GM21528 (cell line): ENCODE measurements around the gene PLEKHG4B.
"Not testable (repeated sequence)": the region's sequence is repeated elsewhere in the genome, so short reads cannot be mapped to it uniquely, and the experiment has no call there.

ENCODE experiments used
- ATAC-seq: cut with Tn5 transposase; IDR thresholded peaks from one replicate; pipeline ENCODE4 v1.9.1; 2021; ENCODE audit warnings: mild to moderate bottlenecking, moderate library complexity; ENCODE audit not compliant: unreplicated experiment, low FRiP score

PLEKHG4B gene

DNA sequence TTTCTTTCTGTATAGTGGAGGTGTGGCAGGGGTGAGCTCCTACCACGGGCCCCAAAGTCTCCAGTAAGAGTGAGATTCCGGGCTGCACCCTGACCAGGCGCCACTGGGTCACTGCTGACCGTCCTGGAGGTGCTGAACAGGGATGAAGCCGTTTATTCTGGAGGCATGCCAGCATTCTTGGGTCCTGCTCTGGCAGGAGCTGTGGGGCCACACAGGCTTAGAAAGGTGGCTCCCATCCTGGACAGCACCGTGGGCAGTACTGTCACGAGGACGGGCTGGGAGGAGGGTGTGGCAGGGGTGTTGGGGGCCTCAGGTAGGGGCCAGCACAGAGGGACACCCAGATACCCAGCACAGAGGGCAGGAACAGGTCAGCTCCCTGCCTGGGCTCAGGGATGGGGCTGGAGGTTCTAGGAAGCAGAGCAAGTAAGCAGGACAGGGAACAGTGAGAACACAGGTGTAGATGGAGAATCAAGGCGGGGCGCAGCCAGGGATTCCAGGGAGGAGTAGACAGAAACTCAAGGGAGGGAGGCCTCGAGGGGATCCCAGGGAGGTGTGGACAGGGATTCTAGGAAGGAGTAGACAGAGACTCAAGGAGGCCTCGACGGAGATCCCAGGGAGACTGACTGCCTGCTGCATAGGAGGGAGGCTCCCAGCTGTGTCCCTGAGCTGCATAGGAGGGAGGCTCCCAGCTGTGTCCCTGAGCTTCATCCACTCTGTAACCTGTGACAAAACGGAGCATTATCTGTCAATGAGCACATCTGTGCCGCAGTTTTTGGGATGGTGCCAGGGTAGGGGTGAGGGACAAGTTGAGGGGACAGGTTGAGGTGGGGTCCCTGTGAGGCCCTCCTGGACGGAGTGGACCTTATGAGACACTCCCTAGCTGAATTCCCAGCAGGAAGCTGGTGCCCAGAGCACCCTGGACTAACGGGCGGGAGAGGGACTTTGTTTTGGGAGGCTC lies 1.1 kb upstream of the PLEKHG4B start:
- no peak for ATAC-seq

DNA sequence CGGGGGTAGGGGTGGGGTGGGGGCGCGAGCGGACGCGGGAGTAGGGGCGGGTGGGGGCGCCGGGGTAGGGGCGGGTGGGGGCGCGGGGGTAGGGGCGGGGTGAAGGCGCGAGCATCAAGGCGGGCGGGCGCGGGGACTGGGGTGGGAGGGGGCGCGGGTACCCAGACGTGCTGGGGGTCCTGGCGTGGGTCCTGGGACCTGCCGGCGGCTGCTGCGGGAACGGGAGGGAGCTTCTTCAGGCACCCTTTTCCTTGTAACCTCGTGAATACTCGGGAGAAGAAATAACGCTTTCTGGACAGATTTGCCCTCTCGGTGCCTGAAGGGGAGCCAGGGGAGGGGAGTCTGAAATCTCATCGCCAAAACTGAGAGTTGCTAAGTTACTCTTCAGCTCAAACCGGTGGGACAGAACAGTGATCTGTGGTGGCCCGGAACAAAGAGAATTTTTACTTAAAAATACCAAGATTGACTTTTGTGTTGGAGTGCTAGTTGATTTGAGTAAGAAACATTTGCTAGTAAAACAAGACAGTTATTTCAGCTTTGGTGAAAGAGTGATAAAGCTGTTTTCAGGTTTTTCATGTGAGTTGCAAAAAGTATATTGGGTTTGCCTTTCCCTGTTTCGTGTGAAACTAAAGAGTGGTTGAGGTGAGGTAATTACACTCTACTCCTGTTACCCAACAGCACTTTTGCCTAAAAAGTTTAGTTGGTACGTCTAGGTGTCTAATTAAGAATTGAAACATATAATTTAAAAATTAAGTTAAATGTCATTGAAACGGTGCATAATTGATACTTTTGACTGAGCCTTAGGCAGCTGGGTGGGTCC lies 643 bp downstream of the PLEKHG4B start:
- no peak for ATAC-seq

DNA sequence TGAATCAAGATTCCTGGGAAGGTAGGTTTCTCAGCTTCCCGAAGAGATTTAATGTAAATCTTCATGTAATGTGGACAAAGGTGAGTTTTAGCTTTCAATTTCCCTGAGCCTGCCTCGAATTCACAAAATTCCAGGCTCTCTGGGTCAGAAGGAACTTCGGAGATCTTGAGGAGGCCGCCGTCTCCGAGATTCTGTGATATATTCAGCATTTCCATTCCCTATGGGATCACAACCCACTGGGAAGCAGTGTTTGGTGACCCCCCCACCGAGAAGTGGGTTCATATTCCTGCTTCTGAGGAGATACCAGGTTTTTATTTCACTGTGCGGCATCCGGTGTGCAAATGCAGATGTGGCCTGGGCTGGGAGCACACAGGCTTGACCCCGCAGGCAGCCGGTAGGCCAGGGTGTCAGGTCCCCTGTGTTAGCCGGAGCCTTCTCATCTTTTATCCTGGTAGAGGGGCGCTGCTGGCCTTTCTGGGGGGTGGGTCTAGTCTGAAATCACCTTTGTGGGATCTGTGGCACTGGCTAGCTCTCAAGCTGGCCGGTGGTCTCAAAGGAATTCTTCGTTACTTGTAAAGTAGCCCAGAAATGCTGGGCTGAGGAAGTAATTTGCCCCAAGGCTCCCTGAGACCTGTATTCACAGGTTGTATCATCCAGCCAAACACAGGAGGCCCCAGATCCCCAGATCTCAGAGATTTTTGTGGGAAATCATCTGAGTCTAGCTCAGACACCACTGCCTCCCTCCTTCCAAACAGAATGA lies 1.4 kb downstream of the PLEKHG4B start:
- ATAC-seq: no peak

DNA sequence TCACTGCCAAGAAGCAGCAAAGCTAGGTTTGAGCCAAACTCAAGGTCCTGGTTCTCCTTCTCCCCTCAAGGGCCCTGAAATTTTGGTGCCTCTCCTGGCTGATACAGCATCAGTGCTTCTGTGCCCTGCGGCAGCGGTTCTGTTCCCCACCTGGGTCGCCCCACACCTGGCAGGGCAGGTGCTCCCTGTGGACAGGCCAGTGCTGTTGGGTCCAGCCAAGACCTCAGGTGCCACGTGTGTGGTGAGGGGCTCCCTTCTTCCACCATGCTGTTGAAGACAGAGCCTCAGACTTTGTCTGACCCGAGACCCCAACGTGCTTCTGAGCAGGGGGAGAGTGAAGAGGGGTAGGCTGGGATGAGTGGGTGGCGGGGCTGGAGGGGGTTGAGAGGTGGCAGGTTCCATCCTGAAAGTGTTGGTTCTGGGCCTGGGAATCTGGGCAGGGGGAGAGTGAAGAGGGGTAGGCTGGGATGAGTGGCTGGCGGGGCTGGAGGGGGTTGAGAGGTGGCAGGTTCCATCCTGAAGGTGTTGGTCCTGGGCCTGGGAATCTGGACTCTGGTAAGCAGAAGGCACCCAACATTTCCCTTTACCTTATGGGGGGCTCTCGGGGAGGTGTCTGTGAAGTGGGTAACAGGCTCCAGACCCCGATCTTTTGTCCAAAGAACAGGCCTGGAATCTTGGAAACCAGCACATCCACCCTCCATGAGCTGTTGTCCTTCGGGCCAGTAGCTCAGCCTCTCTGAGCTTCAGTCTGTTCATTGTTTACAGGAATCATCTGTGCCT lies 2.3 kb downstream of the PLEKHG4B start:
- ATAC-seq: no peak

DNA sequence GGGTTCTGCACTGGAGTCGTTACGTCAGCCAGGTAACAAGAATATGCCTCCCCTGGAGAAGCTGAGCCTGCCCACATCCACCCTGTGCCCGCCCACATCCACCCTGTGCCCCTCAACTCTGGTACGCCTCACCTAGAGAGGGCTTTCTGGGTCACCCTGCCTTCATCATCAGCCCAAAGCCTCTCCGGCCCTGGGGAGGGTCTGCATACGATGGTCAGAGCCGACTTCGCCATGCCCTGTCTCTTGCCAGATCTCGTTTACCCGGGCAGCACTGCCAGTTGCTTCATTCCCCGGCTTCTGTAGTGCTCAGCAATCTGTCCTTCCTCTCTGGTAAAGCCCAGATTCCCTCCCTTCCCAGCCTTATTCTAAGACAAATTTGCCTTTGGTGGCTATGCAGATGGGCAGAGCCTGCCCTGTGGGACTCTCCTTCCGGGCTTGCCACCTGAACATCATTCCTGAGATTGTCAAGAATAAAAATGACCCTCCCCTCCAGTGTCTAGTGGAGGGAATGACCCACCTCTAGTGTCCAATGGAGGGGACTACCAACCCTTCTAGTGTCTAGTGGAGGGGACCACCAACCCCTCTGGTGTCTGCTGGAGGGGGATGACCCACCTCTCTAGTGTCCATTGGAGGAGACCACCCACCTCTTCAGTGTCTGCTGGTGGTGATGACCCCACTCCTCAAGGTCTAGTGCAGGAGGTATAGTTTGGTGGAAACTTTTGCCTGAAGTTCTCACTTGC lies 3.4 kb downstream of the PLEKHG4B start:
- ATAC-seq: no peak

DNA sequence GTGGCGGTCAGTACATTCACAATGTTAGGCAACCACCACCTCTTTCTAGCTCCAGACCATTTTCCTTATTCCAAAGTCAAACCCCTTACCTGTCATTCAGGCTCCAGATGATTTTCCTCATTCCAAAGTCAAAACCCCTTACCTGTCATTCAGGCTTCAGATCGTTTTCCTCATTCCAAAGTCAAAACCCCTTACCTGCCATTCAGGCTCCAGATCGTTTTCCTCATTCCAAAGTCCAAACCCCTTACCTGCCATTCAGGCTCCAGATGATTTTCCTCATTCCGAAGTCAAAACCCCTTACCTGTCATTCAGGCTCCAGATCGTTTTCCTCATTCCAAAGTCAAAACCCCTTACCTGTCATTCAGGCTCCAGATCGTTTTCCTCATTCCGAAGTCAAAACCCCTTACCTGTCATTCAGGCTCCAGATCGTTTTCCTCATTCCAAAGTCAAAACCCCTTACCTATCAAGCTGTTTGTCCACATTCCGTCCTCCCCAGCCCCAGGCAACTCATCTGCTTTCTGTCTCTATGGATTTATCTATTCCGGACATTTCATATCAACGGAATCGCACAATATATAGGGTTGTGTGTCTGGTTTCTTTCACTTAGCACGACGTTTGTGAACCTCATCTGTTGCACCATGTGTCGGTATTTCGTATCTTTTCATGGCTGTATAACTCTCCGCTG lies 5.2 kb downstream of the PLEKHG4B start:
- ATAC-seq: no peak

DNA sequence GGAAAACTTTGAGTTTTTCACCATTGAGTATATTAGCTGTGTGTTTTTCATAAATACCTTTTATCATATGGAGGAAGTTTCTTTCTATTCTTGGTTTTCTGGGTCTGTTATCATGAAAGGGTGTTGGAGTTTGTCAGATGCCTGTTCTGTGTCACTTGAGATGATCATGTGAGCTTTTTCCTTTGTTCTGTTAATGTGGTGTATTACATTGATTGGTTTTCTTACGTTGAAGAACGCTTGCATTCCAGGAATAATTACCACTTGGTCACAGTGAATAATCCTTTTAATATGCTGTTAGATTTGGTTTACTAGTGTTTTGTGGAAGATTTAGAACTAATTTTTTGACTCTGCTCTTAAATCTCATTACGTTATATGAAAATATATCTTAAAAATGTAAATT lies 7.8 kb downstream of the PLEKHG4B start:
- no peak for ATAC-seq

DNA sequence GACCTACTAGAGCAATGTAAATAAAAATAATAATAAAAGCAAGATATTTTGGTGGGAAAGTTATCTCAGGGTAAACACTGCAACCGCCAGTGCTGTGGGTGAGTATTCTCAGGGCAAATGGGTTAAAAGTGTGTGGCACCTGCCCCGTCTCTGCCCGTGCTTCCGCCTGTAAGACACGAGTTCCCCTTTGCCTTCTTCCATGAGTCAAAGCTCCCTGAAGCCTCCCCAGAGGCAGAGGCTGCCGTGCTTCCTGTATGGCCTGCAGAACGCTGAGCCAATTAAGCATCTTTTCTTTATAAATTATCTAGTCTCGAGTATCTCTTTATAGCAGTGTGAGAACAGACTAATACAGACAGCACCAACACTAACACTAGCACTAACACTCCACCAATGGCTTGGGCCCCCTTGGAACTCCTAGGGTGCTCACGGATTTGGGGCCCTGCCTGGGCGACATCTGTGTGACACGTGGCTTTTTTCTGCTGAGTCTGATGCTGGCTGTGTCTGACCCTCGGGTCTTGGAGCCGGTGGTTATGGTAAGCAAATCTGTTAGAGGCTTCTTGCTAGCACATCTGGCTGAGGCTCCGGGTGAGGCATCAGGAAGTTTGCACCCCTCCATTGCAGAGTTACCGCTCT lies 10.6 kb downstream of the PLEKHG4B start:
- ATAC-seq: no peak

DNA sequence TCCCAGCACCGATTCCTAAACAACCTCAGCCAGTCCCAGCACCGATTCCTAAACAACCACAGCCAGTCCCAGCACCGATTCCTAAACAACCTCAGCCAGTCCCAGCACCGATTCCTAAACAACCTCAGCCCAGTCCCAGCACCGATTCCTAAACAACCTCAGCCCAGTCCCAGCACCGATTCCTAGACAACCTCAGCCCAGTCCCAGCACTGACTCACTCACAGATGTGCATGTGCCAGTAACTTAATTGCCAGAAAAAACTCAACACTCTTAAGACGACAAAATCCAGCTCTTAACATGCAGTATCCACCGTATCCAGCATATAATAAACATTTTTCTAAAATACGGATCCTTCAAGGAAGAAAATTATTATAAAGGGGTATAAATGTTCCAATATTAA lies 12.1 kb downstream of the PLEKHG4B start:
- not testable (repeated sequence) for ATAC-seq

DNA sequence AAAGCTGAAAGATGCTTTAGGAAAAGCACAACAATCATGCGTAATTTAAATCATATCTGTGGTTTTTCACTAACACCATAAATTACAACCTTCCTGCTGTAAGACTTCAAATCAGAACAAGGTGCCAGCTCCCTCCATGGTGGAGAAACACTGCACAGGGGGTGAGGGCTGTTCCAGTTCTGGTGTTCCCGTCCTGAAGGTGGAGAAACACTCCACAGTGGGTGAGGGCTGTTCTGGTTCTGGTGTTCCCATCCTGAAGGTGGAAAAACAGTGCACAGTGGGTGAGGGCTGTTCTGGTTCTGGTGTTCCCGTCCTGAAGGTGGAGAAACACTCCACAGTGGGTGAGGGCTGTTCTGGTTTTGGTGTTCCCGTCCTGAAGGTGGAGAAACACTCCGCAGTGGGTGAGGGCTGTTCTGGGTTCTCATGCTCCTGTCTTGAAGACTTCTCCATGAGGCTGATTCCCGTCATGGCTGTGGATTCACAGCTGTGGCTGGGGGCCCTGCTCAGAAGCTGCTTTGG lies 12.9 kb downstream of the PLEKHG4B start:
- ATAC-seq: no peak

DNA sequence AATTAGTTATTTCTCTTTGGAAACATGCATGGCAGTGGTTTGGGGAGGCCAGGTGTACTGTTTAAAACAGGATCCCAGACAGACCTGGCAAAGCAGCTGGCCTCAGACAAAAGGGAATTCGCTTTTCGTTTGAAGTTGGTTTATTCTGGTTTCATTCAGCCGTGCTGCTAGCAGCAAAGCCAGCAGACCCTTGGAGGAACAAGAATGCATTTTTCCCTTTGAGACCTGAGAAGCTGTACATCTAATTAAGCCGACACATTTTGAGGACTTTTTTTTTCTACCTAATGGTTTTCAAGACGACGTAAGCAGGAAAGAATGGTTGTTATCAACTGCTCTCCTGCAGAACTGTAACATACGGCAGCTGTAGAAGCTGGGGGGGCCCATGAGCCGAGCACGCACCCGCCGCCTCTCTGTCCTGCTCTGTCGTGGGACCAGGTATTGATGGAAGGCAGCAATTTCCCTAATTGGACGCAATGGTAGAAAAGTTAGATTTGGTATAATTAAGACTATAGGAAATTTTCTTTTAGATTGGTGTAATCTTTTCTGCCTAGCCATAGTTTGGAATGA lies 13.6 kb downstream of the PLEKHG4B start:
- no peak for ATAC-seq

DNA sequence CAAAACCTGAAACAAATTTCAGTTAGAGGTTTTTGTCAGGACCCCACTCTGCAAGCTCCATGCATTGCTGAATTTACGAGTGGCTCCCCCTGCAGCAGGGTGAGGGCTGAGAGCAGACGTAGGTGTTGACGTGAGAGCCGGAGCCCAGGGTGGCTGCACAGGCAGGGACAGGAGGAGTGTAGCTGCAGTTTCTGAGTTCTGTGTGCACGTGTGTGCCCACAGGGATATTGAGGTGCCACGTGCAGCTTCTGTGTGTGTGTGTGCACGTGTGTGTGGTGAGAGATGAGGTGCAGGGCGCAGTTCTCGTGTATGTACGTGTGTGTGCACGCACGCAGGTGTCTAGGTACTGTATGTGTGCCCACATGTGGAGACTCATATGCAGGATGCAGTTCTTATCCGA lies 14.6 kb downstream of the PLEKHG4B start:
- ATAC-seq: no peak

DNA sequence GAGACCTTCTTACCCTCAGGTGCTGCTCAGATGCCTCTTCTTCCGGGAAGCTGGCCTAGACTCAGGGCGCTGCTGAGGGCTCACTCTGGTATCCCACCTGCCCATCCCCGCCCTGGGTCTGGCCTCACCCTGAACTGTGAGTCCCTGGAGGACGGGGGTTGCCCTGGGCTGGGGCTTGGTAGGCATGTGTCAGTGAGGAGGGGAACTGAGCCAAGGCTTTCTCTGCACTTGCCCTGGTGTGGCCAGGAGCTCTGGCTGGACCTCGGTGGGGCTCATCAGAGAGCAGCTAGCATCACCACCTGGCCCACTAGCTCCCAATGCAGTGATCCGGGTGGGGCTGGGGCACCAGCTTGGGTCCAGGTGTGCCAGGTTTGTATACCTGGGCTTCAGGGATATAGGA lies 15.6 kb downstream of the PLEKHG4B start:
- no peak for ATAC-seq

DNA sequence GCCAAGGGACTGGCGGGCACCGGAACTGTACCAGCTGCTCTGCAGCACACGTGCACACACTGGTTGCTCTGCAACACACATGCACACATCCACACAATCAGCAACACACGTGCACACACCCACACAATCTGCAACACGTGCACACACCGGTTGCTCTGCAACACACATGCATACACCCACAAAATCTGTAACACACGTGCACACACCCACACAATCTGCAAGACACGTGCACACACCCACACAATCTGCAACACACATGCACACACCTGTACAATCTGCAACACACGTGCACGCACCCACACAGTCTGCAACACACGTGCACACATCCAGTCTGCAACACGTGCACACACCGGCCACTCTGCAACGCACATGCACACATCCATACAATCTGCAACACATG lies 17.9 kb downstream of the PLEKHG4B start:
- no peak for ATAC-seq

DNA sequence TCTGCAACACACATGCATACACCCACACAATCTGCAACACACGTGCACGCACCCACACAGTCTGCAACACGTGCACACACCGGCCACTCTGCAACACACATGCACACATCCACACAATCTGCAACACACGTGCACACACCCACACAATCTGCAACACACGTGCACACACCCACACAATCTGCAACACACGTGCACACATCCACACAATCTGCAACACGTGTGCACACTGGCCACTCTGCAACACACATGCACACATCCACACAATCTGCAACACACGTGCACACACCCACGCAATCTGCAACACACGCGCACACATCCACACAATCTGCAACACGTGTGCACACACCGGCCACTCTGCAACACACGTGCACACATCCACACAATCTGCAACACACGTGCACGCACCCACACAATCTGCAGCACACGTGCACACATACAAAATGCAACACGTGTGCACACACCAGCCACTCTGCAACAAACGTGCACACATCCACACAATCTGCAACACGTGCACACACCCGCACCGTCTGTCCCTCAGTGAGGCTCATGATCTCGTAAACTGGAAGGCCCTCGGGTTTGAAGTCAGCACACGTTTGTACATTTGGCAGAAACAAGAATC lies 18.4 kb downstream of the PLEKHG4B start:
- ATAC-seq: no peak

DNA sequence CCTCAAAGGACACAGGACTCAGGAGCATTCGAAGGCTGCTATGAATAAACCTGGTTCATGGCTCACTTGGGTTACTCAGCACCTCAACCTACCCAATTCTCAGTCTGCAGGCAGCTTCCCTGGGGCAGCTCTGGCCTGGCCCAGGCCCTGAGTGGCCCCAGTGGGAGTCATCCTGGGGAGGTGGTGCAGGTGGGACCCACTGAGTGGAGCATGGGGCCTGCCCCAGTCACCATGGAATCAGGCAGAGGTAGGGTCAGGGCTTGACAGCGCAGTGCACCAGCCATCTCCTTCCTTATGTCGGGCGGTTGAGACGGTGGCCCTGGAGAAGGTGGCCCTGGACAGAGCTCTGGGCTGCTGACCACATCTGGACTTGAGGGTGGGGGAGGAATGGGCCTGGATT lies 19.2 kb downstream of the PLEKHG4B start:
- ATAC-seq: no peak

DNA sequence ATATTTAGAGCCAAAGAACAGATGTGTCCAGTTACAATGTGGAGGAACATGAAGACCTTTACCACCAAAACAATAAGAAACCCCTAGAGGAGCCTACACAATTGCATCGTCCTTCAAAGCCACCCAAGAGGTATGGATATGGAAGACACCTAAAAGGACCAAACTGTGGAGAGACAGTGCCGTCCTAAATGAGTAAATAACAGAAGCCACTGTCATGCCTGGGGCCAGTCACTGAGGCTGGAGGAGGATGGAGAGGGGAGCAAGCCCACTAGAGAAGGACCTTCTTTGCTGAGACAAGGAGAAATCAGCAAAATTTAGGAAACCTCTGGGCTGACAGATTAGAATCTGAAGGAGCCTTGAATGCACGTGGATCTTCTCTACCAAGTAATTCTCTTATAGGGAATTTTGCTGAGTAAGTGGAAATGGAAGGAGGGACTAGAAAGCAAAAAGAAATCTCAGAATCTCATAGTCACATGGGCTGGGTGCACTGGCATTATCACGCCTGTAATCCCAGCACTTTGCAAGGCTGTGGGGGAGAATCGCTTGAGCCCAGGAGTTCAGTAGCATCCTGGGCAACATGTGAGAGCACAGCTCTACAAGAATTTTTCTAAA lies 27.6 kb downstream of the PLEKHG4B start:
- no peak for ATAC-seq
